Measurements from ENCODE around the gene ANK3. TPM values are rescaled to one million over a fixed set of nuclear protein-coding genes. Genes with fewer than 3 reads are reported as not detected.

ANK3 gene
- total RNA-seq, 2 donors from 2014 or later, result 56.2 to 78.2 TPM

GRCh38 chr10:60334991-60335390 is 54.7 kb downstream of the ANK3 start:
- no peaks in the 10 kb centered on the region for H3K9me3 Mint-ChIP-seq
- peaks cover 5% of the 10 kb centered on the region for H3K36me3 Mint-ChIP-seq (ENCODE audit: low read depth)
- no peaks in the 10 kb centered on the region for H3K27me3 Mint-ChIP-seq
- no peak for ATAC-seq (replicated peaks)
- no peak overlapping the region for H3K4me3 Mint-ChIP-seq
- H3K4me1 Mint-ChIP-seq, result peaks cover 14% of the 10 kb centered on the region
- H3K27ac Mint-ChIP-seq, result no peak overlapping the region

- Mint-ChIP-seq H3K9me3 (no peaks in the 10 kb centered on the region), H3K4me3 (no peak overlapping the region), H3K27ac (no peak overlapping the region), H3K27me3 (no peaks in the 10 kb centered on the region), H3K36me3 (ENCODE audit: low read depth) (peaks cover 5% of the 10 kb centered on the region), H3K4me1 (peaks cover 12% of the 10 kb centered on the region)
- no peak for ATAC-seq (replicated peaks)
These were observed 57.3 kb downstream of the ANK3 start for GRCh38 chr10:60332371-60332770.

GRCh38 chr10:60331886-60332285 is 57.8 kb downstream of the ANK3 start:
- Mint-ChIP-seq H3K9me3 (no peaks in the 10 kb centered on the region), H3K27me3 (no peaks in the 10 kb centered on the region), H3K4me3 (no peak overlapping the region), H3K4me1 (peaks cover 9% of the 10 kb centered on the region), H3K36me3 (ENCODE audit: low read depth) (peaks cover 5% of the 10 kb centered on the region), H3K27ac (no peak overlapping the region)
- ATAC-seq (replicated peaks), result no peak

- Mint-ChIP-seq H3K4me3 (no peak overlapping the region), H3K9me3 (no peaks in the 10 kb centered on the region), H3K27ac (no peak overlapping the region), H3K27me3 (no peaks in the 10 kb centered on the region), H3K36me3 (ENCODE audit: low read depth) (no peaks in the 10 kb centered on the region), H3K4me1 (no peaks in the 10 kb centered on the region)
- no peak for ATAC-seq (replicated peaks)
These were observed 66.5 kb downstream of the ANK3 start for GRCh38 chr10:60323162-60323561.

GRCh38 chr10:60320666-60321065 is 69.0 kb downstream of the ANK3 start:
- H3K27me3 Mint-ChIP-seq, result no peaks in the 10 kb centered on the region
- H3K9me3 Mint-ChIP-seq, result no peaks in the 10 kb centered on the region
- ATAC-seq (replicated peaks), result peak; percentile 26

GRCh38 chr10:60316029-60316428 is 73.6 kb downstream of the ANK3 start:
- no peaks in the 10 kb centered on the region for H3K27me3 Mint-ChIP-seq
- H3K4me1 Mint-ChIP-seq, result peaks cover 25% of the 10 kb centered on the region
- no peak for ATAC-seq (replicated peaks)
- H3K36me3 Mint-ChIP-seq (ENCODE audit: low read depth), result no peaks in the 10 kb centered on the region
- no peak overlapping the region for H3K4me3 Mint-ChIP-seq
- H3K27ac Mint-ChIP-seq, result no peak overlapping the region
- H3K9me3 Mint-ChIP-seq, result no peaks in the 10 kb centered on the region

More at GRCh38 chr10:60320666-60321065, 69.0 kb downstream of the ANK3 start:
- Mint-ChIP-seq H3K36me3 (ENCODE audit: low read depth) (no peaks in the 10 kb centered on the region), H3K4me3 (no peak overlapping the region), H3K27ac (no peak overlapping the region), H3K4me1 (peaks cover 2% of the 10 kb centered on the region)

- no peaks in the 10 kb centered on the region for H3K9me3 Mint-ChIP-seq
- ATAC-seq (replicated peaks), result no peak
- H3K27me3 Mint-ChIP-seq, result no peaks in the 10 kb centered on the region
- peak overlapping the region; percentile 27 for H3K4me3 Mint-ChIP-seq
- H3K27ac Mint-ChIP-seq, result peak overlapping the region; percentile 69
- peaks cover 2% of the 10 kb centered on the region for H3K36me3 Mint-ChIP-seq (ENCODE audit: low read depth)
- H3K4me1 Mint-ChIP-seq, result peaks cover 25% of the 10 kb centered on the region
These were observed 74.4 kb downstream of the ANK3 start for GRCh38 chr10:60315311-60315710.

- peak; percentile 83 for ATAC-seq (replicated peaks)
- no peaks in the 10 kb centered on the region for H3K27me3 Mint-ChIP-seq
- H3K9me3 Mint-ChIP-seq, result no peaks in the 10 kb centered on the region
- H3K27ac Mint-ChIP-seq, result peak overlapping the region; percentile 69
- H3K4me3 Mint-ChIP-seq, result peak overlapping the region; percentile 27
- peaks cover 4% of the 10 kb centered on the region for H3K36me3 Mint-ChIP-seq (ENCODE audit: low read depth)
- H3K4me1 Mint-ChIP-seq, result peaks cover 25% of the 10 kb centered on the region
These were observed 75.4 kb downstream of the ANK3 start for GRCh38 chr10:60314069-60314940.

- Mint-ChIP-seq H3K27ac (peak overlapping the region; percentile 61), H3K4me1 (peaks cover 25% of the 10 kb centered on the region), H3K36me3 (ENCODE audit: low read depth) (peaks cover 4% of the 10 kb centered on the region), H3K9me3 (no peaks in the 10 kb centered on the region), H3K4me3 (peak overlapping the region; percentile 27), H3K27me3 (no peaks in the 10 kb centered on the region)
- no peak for ATAC-seq (replicated peaks)
These were observed 76.1 kb downstream of the ANK3 start for GRCh38 chr10:60313589-60313952.

GRCh38 chr10:60312818-60313588 is 76.7 kb downstream of the ANK3 start:
- peak overlapping the region; percentile 27 for H3K4me3 Mint-ChIP-seq
- no peaks in the 10 kb centered on the region for H3K27me3 Mint-ChIP-seq
- ATAC-seq (replicated peaks), result peak; percentile 40
- peaks cover 25% of the 10 kb centered on the region for H3K4me1 Mint-ChIP-seq
- peaks cover 4% of the 10 kb centered on the region for H3K36me3 Mint-ChIP-seq (ENCODE audit: low read depth)
- H3K9me3 Mint-ChIP-seq, result no peaks in the 10 kb centered on the region
- H3K27ac Mint-ChIP-seq, result no peak overlapping the region

- Mint-ChIP-seq H3K9me3 (no peaks in the 10 kb centered on the region), H3K4me3 (no peak overlapping the region), H3K27me3 (no peaks in the 10 kb centered on the region), H3K4me1 (peaks cover 25% of the 10 kb centered on the region), H3K36me3 (ENCODE audit: low read depth) (peaks cover 4% of the 10 kb centered on the region), H3K27ac (no peak overlapping the region)
- ATAC-seq (replicated peaks), result no peak
These were observed 77.9 kb downstream of the ANK3 start for GRCh38 chr10:60311821-60312220.

GRCh38 chr10:60310740-60311139 is 78.9 kb downstream of the ANK3 start:
- H3K9me3 Mint-ChIP-seq, result no peaks in the 10 kb centered on the region
- H3K27me3 Mint-ChIP-seq, result no peaks in the 10 kb centered on the region
- peaks cover 4% of the 10 kb centered on the region for H3K36me3 Mint-ChIP-seq (ENCODE audit: low read depth)
- H3K4me3 Mint-ChIP-seq, result no peak overlapping the region
- no peak for ATAC-seq (replicated peaks)
- peaks cover 23% of the 10 kb centered on the region for H3K4me1 Mint-ChIP-seq
- no peak overlapping the region for H3K27ac Mint-ChIP-seq

GRCh38 chr10:60309891-60310290 is 79.8 kb downstream of the ANK3 start:
- peaks cover 19% of the 10 kb centered on the region for H3K4me1 Mint-ChIP-seq
- H3K36me3 Mint-ChIP-seq (ENCODE audit: low read depth), result peaks cover 4% of the 10 kb centered on the region
- no peak for ATAC-seq (replicated peaks)
- no peak overlapping the region for H3K27ac Mint-ChIP-seq
- H3K4me3 Mint-ChIP-seq, result no peak overlapping the region
- no peaks in the 10 kb centered on the region for H3K9me3 Mint-ChIP-seq
- no peaks in the 10 kb centered on the region for H3K27me3 Mint-ChIP-seq

- Mint-ChIP-seq H3K36me3 (ENCODE audit: low read depth) (peaks cover 4% of the 10 kb centered on the region), H3K9me3 (no peaks in the 10 kb centered on the region), H3K4me3 (no peak overlapping the region), H3K4me1 (peaks cover 13% of the 10 kb centered on the region), H3K27ac (no peak overlapping the region), H3K27me3 (no peaks in the 10 kb centered on the region)
- peak; percentile 55 for ATAC-seq (replicated peaks)
These were observed 80.3 kb downstream of the ANK3 start for GRCh38 chr10:60309371-60309770.

GRCh38 chr10:60305380-60305892 is 84.2 kb downstream of the ANK3 start:
- peaks cover 4% of the 10 kb centered on the region for H3K36me3 Mint-ChIP-seq (ENCODE audit: low read depth)
- peaks cover 6% of the 10 kb centered on the region for H3K4me1 Mint-ChIP-seq
- H3K9me3 Mint-ChIP-seq, result no peaks in the 10 kb centered on the region
- no peak overlapping the region for H3K27ac Mint-ChIP-seq
- no peaks in the 10 kb centered on the region for H3K27me3 Mint-ChIP-seq
- H3K4me3 Mint-ChIP-seq, result no peak overlapping the region
- no peak for ATAC-seq (replicated peaks)
